ENCODE results near the gene FTO.

The FTO gene

DNA sequence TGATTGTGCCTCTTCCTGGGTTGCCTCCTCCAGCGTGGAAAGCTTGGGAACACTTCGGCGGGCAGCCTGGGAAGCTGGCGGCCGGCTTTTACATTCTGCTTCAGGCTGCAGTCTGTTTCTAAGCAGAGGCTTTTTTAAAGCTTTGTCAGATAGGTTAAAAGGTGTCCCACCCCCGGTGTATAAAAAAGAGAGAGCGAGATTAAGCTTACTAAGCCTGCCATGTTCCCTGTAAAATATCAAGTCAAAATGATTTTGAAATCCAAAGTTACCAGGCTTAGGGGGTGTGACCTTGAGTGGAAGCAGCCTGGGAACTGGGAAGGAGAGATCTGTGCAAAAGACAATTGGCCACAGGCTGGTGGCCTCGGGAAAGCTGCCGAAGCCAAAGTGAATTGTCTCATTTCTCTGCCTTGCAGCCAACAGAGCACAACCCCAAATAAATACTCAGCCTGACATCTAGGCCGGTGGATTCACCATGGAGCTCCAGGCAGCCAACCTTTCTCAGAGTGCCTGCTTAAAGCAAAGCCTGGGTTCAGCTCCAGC lies 254.5 kb downstream of the FTO start:
- no peak overlapping the region for H4K91ac ChIP-seq (ENCODE audit: low read depth, low read length, poor library complexity)
- H3K18ac ChIP-seq (ENCODE audit: low read length) = no peak overlapping the region
- no CpG with 5 or more reads among the region's 10 CpGs for WGBS, 2 donors (ENCODE audit: extremely low coverage in 2 of 2, insufficient read length in 2 of 2, insufficient replicate concordance in 1 of 2)
- H3K14ac ChIP-seq (ENCODE audit: low read length) = no peak overlapping the region
- no peak overlapping the region for H3K4me3 ChIP-seq (ENCODE audit: low read length in 2 of 2)
- H2BK5ac ChIP-seq (ENCODE audit: low read length) = no peak overlapping the region
- no peak overlapping the region for H4K8ac ChIP-seq (ENCODE audit: low read depth, low read length)
- no peak overlapping the region for H2BK15ac ChIP-seq (ENCODE audit: low read length)
- DNase-seq (ENCODE audit: low spot score) = no peak
- H2AK5ac ChIP-seq (ENCODE audit: low read depth, low read length) = no peak overlapping the region
- no peak overlapping the region for H3K9ac ChIP-seq (ENCODE audit: low read depth, low read length, poor library complexity)
- H3K4me2 ChIP-seq (ENCODE audit: insufficient read depth, low read length, poor library complexity, severe bottlenecking) = no peak overlapping the region
- no peak overlapping the region for H2AFZ ChIP-seq (ENCODE audit: low read length)
- no peak overlapping the region for H2BK120ac ChIP-seq (ENCODE audit: low read depth, low read length)
- H3K4ac ChIP-seq (ENCODE audit: low read length) = no peak overlapping the region
- H3K23ac ChIP-seq (ENCODE audit: low read depth, low read length, poor library complexity) = no peak overlapping the region
- H3K27ac ChIP-seq (replicated peaks; ENCODE audit: low read length) = no peak overlapping the region
- H3K27me3 ChIP-seq (ENCODE audit: control insufficient read depth in 3 of 3, insufficient read depth in 3 of 3, low read depth in 1 of 3, low read length in 3 of 3) = no peaks in the 10 kb centered on the region
- H3K36me3 ChIP-seq (replicated peaks in 1 of 2; ENCODE audit: control insufficient read depth in 2 of 2, insufficient read depth in 2 of 2, low read length in 2 of 2) = no peaks in the 10 kb centered on the region
- no peak overlapping the region for H2BK12ac ChIP-seq (ENCODE audit: low read length)
- no peaks in the 10 kb centered on the region for H3K9me3 ChIP-seq (replicated peaks in 1 of 2; ENCODE audit: control insufficient read depth in 2 of 2, insufficient read depth in 1 of 2, low read depth in 1 of 2, low read length in 2 of 2)
- no peaks in the 10 kb centered on the region for H3K79me1 ChIP-seq (ENCODE audit: low read depth, low read length)
- peaks cover 3 to 7% of the 10 kb centered on the region in 2 donors for H3K4me1 ChIP-seq (ENCODE audit: control insufficient read depth in 2 of 2, insufficient read depth in 1 of 2, low read depth in 1 of 2, low read length in 2 of 2)

DNA sequence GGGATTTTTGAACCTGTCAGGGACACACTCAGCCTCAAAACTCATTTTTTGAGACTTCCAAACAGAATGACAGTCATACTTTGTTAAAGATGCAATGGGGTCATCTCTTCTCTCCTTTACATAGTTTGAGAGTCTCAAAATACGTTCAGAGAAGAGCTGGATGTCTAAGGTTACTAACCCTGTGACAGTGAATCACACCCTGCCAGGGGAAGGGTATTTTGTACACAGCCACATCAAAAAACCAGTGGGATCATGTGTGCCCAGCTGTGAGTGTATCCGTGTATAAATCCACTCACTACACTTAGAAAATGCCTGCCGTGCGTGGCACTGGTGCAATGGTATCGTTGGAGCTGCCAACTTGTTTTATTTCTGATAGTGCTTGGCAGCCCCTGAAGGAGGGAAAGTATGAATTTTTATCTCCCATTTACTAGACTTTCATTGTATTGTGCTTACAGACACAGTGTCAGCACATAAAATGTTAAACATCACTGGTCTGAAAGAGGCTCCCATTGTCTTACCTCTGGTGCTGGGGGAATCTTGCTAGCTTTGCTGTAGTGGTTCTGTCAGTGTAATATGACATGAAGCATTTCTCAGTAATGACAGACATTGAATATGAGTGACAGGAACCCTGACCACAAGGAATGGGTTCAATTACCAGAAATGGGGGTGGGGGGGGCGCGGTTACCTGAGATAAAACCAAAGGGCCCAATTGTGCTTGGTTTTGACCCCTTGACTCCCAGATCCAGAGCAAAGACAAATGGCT lies 256.3 kb downstream of the FTO start:
- no peak overlapping the region for H2AFZ ChIP-seq (ENCODE audit: low read length)
- H4K8ac ChIP-seq (ENCODE audit: low read depth, low read length) = no peak overlapping the region
- H4K91ac ChIP-seq (ENCODE audit: low read depth, low read length, poor library complexity) = no peak overlapping the region
- H3K14ac ChIP-seq (ENCODE audit: low read length) = no peak overlapping the region
- H3K79me1 ChIP-seq (ENCODE audit: low read depth, low read length) = no peaks in the 10 kb centered on the region
- H3K18ac ChIP-seq (ENCODE audit: low read length) = no peak overlapping the region
- H2BK12ac ChIP-seq (ENCODE audit: low read length) = no peak overlapping the region
- no CpG with 5 or more reads among the region's 7 CpGs for WGBS, 2 donors (ENCODE audit: extremely low coverage in 2 of 2, insufficient read length in 2 of 2, insufficient replicate concordance in 1 of 2)
- H3K36me3 ChIP-seq (replicated peaks in 1 of 2; ENCODE audit: control insufficient read depth in 2 of 2, insufficient read depth in 2 of 2, low read length in 2 of 2) = no peaks in the 10 kb centered on the region
- no peaks in the 10 kb centered on the region for H3K27me3 ChIP-seq (ENCODE audit: control insufficient read depth in 3 of 3, insufficient read depth in 3 of 3, low read depth in 1 of 3, low read length in 3 of 3)
- no peaks in the 10 kb centered on the region for H3K9me3 ChIP-seq (replicated peaks in 1 of 2; ENCODE audit: control insufficient read depth in 2 of 2, insufficient read depth in 1 of 2, low read depth in 1 of 2, low read length in 2 of 2)
- H3K4ac ChIP-seq (ENCODE audit: low read length) = no peak overlapping the region
- H3K4me1 ChIP-seq (ENCODE audit: control insufficient read depth in 2 of 2, insufficient read depth in 1 of 2, low read depth in 1 of 2, low read length in 2 of 2) = peaks cover 3 to 7% of the 10 kb centered on the region in 2 donors
- H2BK5ac ChIP-seq (ENCODE audit: low read length) = no peak overlapping the region
- H3K9ac ChIP-seq (ENCODE audit: low read depth, low read length, poor library complexity) = no peak overlapping the region
- no peak overlapping the region for H2AK5ac ChIP-seq (ENCODE audit: low read depth, low read length)
- no peak overlapping the region for H3K23ac ChIP-seq (ENCODE audit: low read depth, low read length, poor library complexity)
- H3K27ac ChIP-seq (replicated peaks; ENCODE audit: low read length) = no peak overlapping the region
- no peak overlapping the region for H3K4me3 ChIP-seq (ENCODE audit: low read length in 2 of 2)
- H3K4me2 ChIP-seq (ENCODE audit: insufficient read depth, low read length, poor library complexity, severe bottlenecking) = no peak overlapping the region
- no peak for DNase-seq (ENCODE audit: low spot score)
- no peak overlapping the region for H2BK120ac ChIP-seq (ENCODE audit: low read depth, low read length)
- H2BK15ac ChIP-seq (ENCODE audit: low read length) = no peak overlapping the region

DNA sequence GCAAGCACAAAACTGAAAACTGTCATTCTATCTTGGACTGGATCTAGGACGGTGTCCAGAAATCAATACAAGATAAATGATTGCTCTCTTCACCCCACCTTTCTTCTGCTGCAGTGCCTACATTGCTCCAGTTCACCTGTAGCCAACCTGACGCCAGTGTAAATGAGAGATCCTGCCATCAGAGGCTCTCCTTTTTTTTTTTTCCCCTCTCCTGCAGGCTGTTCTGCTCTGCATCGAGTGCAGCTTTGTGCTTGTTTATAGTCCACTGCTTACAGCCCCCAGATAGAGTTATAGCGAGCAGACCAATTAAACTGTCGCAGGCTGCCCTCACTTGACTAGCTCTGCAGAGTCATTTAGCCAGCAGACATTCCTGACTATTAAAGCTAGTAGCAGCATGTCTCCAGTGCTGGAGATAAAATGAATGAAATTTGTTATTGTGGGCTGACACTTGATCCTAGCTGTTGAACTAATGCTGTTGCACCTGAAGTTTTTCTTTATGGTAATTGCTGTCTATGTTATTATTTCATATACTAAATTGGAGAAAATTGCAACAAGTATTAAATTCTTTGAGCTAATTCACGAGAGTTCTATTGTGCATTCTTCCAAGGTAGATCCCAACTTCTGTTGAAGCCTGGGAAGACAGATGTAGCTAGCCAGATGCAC lies 257.1 kb downstream of the FTO start:
- Histone ChIP-seq H2BK15ac (ENCODE audit: low read length) (no peak overlapping the region), H3K79me1 (ENCODE audit: low read depth, low read length) (no peaks in the 10 kb centered on the region), H2BK5ac (ENCODE audit: low read length) (no peak overlapping the region), H4K8ac (ENCODE audit: low read depth, low read length) (no peak overlapping the region), H3K27ac (replicated peaks; ENCODE audit: low read length) (no peak overlapping the region), H3K4me2 (ENCODE audit: insufficient read depth, low read length, poor library complexity, severe bottlenecking) (no peak overlapping the region), H3K4me1 (ENCODE audit: control insufficient read depth in 2 of 2, insufficient read depth in 1 of 2, low read depth in 1 of 2, low read length in 2 of 2) (peaks cover 3 to 7% of the 10 kb centered on the region in 2 donors), H3K9ac (ENCODE audit: low read depth, low read length, poor library complexity) (no peak overlapping the region), H3K23ac (ENCODE audit: low read depth, low read length, poor library complexity) (no peak overlapping the region), H3K9me3 (replicated peaks in 1 of 2; ENCODE audit: control insufficient read depth in 2 of 2, insufficient read depth in 1 of 2, low read depth in 1 of 2, low read length in 2 of 2) (no peaks in the 10 kb centered on the region), H3K18ac (ENCODE audit: low read length) (no peak overlapping the region), H4K91ac (ENCODE audit: low read depth, low read length, poor library complexity) (no peak overlapping the region), H3K4me3 (ENCODE audit: low read length in 2 of 2) (no peak overlapping the region), H3K14ac (ENCODE audit: low read length) (no peak overlapping the region), H3K4ac (ENCODE audit: low read length) (no peak overlapping the region), H2AK5ac (ENCODE audit: low read depth, low read length) (no peak overlapping the region), H2AFZ (ENCODE audit: low read length) (no peak overlapping the region), H3K36me3 (replicated peaks in 1 of 2; ENCODE audit: control insufficient read depth in 2 of 2, insufficient read depth in 2 of 2, low read length in 2 of 2) (no peaks in the 10 kb centered on the region), H2BK120ac (ENCODE audit: low read depth, low read length) (no peak overlapping the region), H3K27me3 (ENCODE audit: control insufficient read depth in 3 of 3, insufficient read depth in 3 of 3, low read depth in 1 of 3, low read length in 3 of 3) (no peaks in the 10 kb centered on the region), H2BK12ac (ENCODE audit: low read length) (no peak overlapping the region)
- no peak for DNase-seq (ENCODE audit: low spot score)
- WGBS, 2 donors (ENCODE audit: extremely low coverage in 2 of 2, insufficient read length in 2 of 2, insufficient replicate concordance in 1 of 2) = no CpG with 5 or more reads among the region's 6 CpGs

DNA sequence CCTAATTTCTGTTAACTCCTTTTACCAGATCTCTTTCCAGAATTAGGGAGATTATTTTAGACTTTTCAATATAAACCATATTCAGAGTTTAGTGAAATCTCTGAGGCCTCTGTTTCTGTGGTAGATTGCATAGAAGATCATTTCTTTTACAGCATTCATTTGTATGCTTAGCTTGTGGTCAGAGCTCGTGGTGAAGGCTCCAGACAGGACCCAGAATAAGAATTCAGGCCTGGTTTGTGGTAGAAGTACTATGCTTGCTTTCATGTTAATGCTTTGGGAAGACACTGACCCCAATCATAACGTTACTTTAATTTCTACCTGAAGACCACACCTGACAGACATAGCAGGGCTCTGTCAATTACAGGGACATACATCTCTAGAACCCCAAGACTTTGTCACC lies 258.1 kb downstream of the FTO start:
- Histone ChIP-seq H3K4me1 (ENCODE audit: control insufficient read depth in 2 of 2, insufficient read depth in 1 of 2, low read depth in 1 of 2, low read length in 2 of 2) (peaks cover 7% of the 10 kb centered on the region in 2 donors), H3K4me3 (ENCODE audit: low read length in 2 of 2) (no peak overlapping the region), H3K4ac (ENCODE audit: low read length) (no peak overlapping the region), H2AK5ac (ENCODE audit: low read depth, low read length) (no peak overlapping the region), H4K8ac (ENCODE audit: low read depth, low read length) (no peak overlapping the region), H3K9me3 (replicated peaks in 1 of 2; ENCODE audit: control insufficient read depth in 2 of 2, insufficient read depth in 1 of 2, low read depth in 1 of 2, low read length in 2 of 2) (no peaks in the 10 kb centered on the region), H2BK120ac (ENCODE audit: low read depth, low read length) (no peak overlapping the region), H3K14ac (ENCODE audit: low read length) (no peak overlapping the region), H3K9ac (ENCODE audit: low read depth, low read length, poor library complexity) (no peak overlapping the region), H3K4me2 (ENCODE audit: insufficient read depth, low read length, poor library complexity, severe bottlenecking) (no peak overlapping the region), H3K79me1 (ENCODE audit: low read depth, low read length) (no peaks in the 10 kb centered on the region), H2AFZ (ENCODE audit: low read length) (no peak overlapping the region), H4K91ac (ENCODE audit: low read depth, low read length, poor library complexity) (no peak overlapping the region), H3K23ac (ENCODE audit: low read depth, low read length, poor library complexity) (no peak overlapping the region), H3K36me3 (replicated peaks in 1 of 2; ENCODE audit: control insufficient read depth in 2 of 2, insufficient read depth in 2 of 2, low read length in 2 of 2) (no peaks in the 10 kb centered on the region), H2BK15ac (ENCODE audit: low read length) (no peak overlapping the region), H2BK5ac (ENCODE audit: low read length) (no peak overlapping the region), H3K27me3 (ENCODE audit: control insufficient read depth in 3 of 3, insufficient read depth in 3 of 3, low read depth in 1 of 3, low read length in 3 of 3) (no peaks in the 10 kb centered on the region), H2BK12ac (ENCODE audit: low read length) (no peak overlapping the region), H3K27ac (replicated peaks; ENCODE audit: low read length) (no peak overlapping the region), H3K18ac (ENCODE audit: low read length) (no peak overlapping the region)
- WGBS, 2 donors (ENCODE audit: extremely low coverage in 2 of 2, insufficient read length in 2 of 2, insufficient replicate concordance in 1 of 2) = no CpG with 5 or more reads among the region's 2 CpGs
- no peak for DNase-seq (ENCODE audit: low spot score)

All from neuronal stem cell (in vitro differentiated cells).